Right renal cortex interstitium (tissue), 3 donors: ENCODE measurements around the gene TAF12. TPM values are rescaled to one million over a fixed set of nuclear protein-coding genes. Genes with fewer than 3 reads are reported as not detected.
"Not testable (repeated sequence)": the region's sequence is repeated elsewhere in the genome, so short reads cannot be mapped to it uniquely, and the experiment has no call there.

Source experiments
- DNase-seq, 3 donors: peaks; one replicate each; pipeline ENCODE4 v3.0.0-alpha.2; 2013; ENCODE audit warnings: low read depth in 3 of 3, low spot score in 2 of 3
- polyA plus RNA-seq, 3 donors: library from polyadenylated mRNA; unstranded; fragments of 120-200 nt; gene quantifications; one replicate each; pipeline ENCODE4 v1.2.1, GENCODE V29; 2013; ENCODE audit not compliant: insufficient read length in 3 of 3

TAF12 gene
- polyA plus RNA-seq, 3 donors: 33.3 to 35.6 (median 33.4) TPM

- DNase-seq: no peak
Observed at GRCh38 chr1:28646040-28646439, 3.2 kb upstream of the TAF12 start.

DNA sequence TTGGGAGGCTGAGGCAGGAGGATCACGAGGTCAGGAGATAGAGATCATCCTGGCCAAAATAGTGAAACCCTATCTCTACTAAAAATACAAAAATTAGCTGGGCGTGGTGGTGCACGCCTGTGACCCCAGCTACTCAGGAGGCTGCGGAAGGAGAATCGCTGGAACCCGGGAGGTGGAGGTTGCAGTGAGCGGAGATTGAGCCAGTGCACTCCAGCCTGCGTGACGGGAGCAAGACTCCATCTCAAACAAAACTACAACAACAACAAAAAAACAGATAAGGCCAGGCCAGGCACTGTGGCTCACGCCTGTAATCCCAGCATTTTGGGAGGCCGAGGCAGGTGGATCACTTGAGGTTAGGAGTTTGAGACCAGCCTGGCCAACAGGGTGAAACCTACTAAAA is 2.5 kb upstream of the TAF12 start:
- not testable (repeated sequence) for DNase-seq

- DNase-seq: no peak
Observed at GRCh38 chr1:28644494-28644893, 1.6 kb upstream of the TAF12 start.

DNA sequence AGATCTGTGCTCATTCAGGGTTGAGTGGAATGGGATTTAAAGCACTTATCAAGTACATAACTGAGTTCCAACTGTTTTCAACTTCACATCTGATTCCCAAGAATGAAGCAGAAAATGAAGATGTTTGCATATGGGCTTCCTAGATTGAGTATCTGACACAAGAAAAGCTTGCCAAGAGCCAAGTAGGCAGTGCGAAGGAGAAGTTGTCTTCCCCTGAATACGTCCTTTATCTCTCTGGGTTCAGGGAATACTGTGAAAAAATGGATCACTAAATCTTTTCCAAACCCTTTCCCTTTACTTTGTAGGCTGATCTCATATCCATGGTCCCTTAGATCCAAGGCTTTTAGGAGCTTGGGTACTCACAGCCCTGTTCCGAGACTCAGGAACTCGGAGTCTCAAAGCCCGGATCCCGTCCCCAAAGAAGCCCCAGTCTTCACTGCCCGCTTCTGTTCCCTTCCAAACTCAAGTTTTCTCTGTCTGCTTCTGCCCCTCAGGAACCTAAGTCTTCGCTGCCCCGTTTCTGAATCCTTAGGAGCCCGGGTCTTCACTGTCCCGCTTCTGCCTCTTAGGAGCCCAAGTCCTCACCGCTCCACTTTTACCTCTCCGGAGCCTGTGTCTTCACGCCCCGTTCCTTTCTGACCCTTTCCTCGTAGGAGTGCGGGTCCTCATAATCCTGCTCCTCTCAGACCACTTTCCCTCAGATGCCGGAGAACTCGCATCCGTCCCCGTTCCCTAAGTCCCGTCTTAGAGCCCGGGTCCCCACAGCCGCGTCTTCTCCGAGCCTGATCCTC is 616 bp downstream of the TAF12 start:
- DNase-seq: peak in 1 of 3 donors; percentile 19

- DNase-seq: no peak
Observed at GRCh38 chr1:28640766-28641165, 2.1 kb downstream of the TAF12 start.

- DNase-seq: no peak
Observed at GRCh38 chr1:28632560-28632959, 10.3 kb downstream of the TAF12 start.

GRCh38 chr1:28631713-28632112 is 11.2 kb downstream of the TAF12 start:
- DNase-seq: no peak

DNA sequence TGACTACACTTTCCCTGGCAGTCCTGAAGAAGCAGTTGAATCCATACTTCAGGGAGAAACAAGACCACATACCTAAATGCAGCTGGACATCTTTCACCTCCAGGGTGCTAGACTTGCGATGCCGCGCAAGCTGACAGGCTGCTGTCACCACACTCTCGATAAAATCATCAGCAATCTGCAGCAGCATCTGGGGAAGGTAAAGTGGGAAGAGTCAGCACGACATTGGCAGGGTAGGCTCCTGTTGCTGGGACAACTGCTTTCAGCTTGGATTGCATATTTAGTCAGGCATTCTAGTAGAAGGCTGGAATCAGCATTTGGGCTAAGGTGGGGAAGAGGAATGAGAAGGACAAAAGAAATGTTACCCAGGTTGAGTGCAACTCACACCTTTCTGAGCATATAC is 29.7 kb downstream of the TAF12 start:
- no peak for DNase-seq

GRCh38 chr1:28606771-28607170 is 36.1 kb downstream of the TAF12 start:
- DNase-seq: no peak

DNA sequence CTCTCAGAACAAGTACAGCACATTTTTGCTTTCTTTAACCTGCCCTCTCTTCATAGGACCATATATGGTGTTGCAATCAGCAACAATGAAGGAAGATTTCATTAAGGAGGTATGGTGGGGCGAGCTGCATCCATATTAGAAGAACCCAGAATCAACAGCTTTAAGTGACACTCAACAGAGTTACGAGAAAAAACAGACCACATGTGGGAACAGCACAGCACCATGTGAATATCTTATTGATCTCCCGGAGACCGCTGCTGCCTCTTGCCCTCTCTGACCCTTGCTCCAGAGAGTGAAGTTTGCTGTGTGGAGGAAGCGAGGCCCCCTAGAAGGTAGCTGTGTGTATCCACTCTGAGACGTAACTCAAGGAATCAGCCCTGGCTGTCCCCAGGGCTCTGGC is 37.9 kb downstream of the TAF12 start:
- no peak for DNase-seq

DNA sequence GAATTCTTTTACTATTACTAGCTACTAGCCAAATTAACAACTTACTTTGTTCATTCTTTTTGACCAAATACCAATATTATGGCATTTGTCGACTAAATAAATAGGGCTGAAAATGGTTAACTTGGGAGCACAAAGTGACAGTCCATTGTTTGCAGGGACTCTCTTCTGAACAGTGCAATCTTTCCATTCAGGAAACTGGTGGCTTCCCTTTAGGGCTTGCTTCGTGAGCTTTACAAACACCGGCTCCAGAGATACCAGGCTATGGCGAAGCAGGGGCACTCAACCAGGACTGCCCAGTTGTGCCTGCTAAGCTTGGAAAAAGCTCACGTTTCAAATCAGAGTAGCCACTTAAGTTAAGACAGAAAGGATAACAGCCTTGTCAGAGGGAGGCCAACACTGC is 38.5 kb downstream of the TAF12 start:
- DNase-seq: no peak

DNA sequence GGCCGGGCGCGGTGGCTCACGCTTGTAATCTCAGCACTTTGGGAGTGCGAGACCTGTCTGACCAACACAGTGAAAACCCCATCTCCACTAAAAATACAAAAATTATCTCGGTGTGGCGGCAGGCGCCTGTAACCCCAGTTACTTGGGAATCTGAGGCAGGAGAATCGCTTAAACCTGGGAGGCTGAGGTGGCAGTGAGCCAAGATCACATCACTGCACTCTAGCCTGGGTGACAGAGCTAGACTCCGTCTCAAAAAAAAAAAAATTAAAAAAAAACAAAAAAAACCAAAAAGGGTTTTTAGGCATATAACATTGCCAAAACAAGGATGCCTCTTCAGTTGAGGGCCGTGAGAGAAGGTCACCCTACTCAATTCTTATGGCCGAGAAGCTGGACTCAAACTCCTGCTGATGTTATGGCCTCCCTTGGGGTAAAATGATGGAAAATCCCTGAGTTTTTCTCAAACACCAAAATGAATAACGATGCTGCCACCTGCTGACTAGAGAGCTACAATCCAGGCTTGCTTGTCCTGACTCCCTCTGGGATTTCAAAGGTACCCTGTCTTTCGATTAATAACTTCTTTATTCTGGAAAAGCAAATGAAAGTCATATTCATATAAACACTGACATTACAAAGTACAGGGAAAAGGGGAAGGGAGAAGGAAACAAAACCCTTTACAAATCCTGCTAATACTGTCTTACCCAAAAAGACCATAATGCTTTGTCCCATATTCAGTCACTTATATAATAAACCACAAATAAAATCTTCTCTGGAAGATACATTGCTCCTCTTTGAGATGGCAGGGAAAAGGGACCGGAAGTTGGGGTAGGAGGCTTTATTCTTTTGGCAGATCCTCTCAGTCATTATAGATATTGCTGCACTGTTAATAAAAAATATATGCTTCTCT is 40.1 kb downstream of the TAF12 start:
- peak in 1 of 3 donors; percentile 52 for DNase-seq

DNA sequence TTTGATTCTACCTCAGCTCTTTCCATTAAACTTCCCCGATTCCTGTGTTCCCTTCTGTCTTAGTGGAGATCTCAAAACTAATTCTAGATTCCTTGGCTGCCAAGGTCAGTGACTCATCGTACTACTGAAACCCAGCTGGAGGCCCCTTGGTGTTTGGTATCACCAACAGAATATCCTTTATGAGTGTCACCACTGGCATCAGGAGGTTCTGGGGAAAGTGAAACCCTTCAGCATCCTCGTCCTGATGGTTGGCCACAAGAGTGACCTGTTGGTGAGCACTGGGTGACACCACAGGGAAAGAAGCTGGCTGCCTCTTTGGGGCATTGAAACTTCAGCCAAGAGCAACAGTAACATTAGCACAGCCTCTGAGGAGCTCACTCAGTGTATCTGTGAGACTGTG is 41.2 kb downstream of the TAF12 start:
- DNase-seq: no peak

DNA sequence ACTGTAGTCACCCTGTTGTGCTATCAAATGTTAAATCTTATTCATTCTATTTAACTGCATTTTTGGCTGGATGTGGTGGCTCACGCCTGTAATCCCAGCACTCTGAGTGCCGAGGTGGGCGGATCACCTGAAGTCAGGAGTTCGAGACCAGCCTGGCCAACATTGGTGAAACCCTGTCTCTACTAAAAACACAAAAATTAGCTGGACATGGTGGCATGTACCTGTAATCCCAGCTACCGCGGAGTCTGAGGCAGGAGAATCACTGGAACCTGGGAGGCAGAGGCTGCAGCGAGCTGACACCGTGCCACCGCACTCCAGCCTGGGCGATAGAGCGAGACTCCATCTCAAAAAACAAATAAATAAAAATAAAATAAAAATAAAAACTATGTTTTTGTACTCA is 46.6 kb downstream of the TAF12 start:
- DNase-seq: not testable (repeated sequence)

GRCh38 chr1:28595412-28596191 is 47.3 kb downstream of the TAF12 start:
- DNase-seq: no peak

DNA sequence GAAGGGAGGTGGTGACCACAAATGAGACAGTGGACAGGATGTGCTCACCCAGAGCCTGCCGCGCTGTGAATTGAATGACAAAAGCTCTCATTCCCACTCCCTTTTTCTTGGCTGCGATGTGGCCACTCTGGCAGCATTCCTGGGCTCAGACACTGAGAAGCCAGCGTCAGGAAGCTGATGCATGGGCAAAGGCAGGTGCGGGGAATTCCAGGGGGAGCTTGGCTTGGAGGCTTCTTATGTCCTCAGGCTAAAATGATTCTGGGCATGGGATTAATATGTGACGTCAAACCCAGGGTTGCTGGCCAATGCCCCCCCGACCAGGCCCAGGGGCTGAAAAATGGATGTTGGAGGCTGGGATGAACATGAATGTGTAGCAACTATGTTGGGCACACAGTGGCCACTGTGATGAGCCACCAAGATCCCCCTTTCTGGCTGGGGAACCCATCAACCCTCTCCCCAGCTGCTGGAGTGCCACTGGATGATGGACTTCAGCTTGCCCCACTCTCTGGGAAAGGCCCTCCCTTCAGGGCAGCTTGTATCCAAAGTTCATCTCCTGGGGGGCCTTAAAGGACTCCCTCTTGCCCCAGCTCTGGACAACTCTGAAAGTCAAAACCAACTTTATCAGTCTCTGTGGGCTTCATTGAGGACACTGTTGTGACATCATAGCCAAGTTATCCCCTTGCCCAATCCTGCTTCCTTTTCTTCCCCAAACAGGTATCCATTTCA is 48.0 kb downstream of the TAF12 start:
- DNase-seq: not testable (repeated sequence)

DNA sequence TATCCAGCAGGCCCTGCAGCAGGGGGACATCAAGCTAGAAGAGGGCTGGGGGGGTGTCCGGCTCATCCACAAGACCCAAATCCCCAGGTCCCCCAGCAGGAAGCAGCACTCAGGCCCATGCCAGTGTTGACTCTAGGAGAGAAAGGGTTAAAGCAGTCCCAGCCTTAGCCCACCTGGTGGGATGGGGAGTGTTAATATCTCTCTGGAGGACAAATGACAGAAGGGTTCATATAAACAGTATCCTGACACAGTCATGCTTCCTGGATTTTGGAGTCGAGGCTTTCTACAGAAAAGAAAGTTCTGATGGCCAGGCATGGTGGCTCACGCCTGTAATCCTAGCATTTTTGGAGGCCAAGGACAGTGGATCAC is 48.9 kb downstream of the TAF12 start:
- not testable (repeated sequence) for DNase-seq

DNA sequence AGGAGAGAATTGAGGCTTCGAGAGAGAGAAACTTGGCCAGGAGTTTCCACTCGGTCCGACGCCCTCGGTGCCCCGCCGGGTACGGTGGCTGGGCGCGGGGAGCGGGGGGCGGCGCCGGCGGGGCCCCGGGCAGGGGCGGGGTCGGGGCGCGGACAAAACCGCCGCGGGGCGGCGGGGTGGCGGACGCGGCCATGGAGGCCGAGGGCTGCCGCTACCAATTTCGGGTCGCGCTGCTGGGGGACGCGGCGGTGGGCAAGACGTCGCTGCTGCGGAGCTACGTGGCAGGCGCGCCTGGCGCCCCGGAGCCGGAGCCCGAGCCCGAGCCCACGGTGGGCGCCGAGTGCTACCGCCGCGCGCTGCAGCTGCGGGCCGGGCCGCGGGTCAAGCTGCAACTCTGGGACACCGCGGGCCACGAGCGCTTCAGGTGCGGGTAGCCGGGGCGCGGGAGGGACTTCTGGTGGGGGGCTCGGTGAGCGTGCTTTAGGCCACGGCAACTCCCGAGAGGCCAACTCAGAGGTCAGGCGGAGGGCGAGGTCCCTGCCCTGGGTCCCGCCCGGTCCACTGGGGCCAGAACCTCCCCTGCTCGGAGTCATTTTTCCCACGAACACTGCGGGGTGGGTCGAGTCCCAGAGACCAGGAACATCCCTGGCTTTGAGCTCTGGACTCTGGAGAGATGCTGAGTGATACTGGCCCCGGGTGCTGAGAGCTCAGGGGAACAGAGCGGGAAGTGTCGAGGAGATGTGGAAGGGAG is 50.4 kb downstream of the TAF12 start:
- DNase-seq: no peak

GRCh38 chr1:28591708-28592320 is 51.1 kb downstream of the TAF12 start, which contains the start of gene RAB42:
Gene RAB42, plus strand, starts transcription at chr1:28592265. Its CDS starts 247 bp downstream, at chr1:28592512.
- DNase-seq: no peak
